K562 (cell line): ENCODE results near the gene FPGS. TPM values are rescaled to one million over a fixed set of nuclear protein-coding genes. Genes with fewer than 3 reads are reported as not detected.

Source experiments
- CGGBP1 ChIP-seq: fragments of 250-450 bp; sonication (Bioruptor Pico); IDR thresholded peaks from 2 replicates; pipeline ENCODE4 v1.9.0; 2021; ENCODE audit warnings: mild to moderate bottlenecking
- E2F3 ChIP-seq: fragments of 250-450 bp; sonication (Bioruptor Pico); IDR thresholded peaks from 2 replicates; pipeline ENCODE4 v1.4.0; 2020; ENCODE audit warnings: mild to moderate bottlenecking
- ERF ChIP-seq: fragments of 450-650 bp; formaldehyde crosslinking; IDR thresholded peaks from 2 replicates; pipeline ENCODE4 v1.4.0; 2020; ENCODE audit warnings: mild to moderate bottlenecking, mixed read lengths
- ETV1 ChIP-seq: fragments of 450-650 bp; conservative IDR thresholded peaks from 2 replicates; pipeline ENCODE4 v1.6.1; 2016; ENCODE audit warnings: missing genetic modification characterization, control low read depth, low read depth, missing compliant biosample characterization
- KLF6 ChIP-seq: fragments of 250-450 bp; sonication (Bioruptor Pico); IDR thresholded peaks from 2 replicates; pipeline ENCODE4 v1.4.0; 2020; ENCODE audit warnings: mild to moderate bottlenecking, moderate library complexity, borderline replicate concordance
- NFIX ChIP-seq: fragments of 250-450 bp; sonication (Bioruptor Pico); IDR thresholded peaks from 2 replicates; pipeline ENCODE4 v1.4.0; 2020; ENCODE audit warnings: low read depth, mild to moderate bottlenecking, moderate library complexity
- RREB1 ChIP-seq: fragments of 250-450 bp; sonication (Bioruptor Pico); IDR thresholded peaks from 2 replicates; pipeline ENCODE4 v1.4.0; 2020
- TRIM25 ChIP-seq: fragments of 450-650 bp; IDR thresholded peaks from 2 replicates; pipeline ENCODE4 v1.7.0; 2016; ENCODE audit warnings: borderline replicate concordance
- ZNF280B ChIP-seq: fragments of 250-450 bp; sonication (Bioruptor Pico); IDR thresholded peaks from 2 replicates; pipeline ENCODE4 v1.5.1; 2021; ENCODE audit warnings: mild to moderate bottlenecking
- polyA plus RNA-seq, 8 experiments: library from polyadenylated mRNA; depleted of rRNA in 4 of 8; stranded (reverse) in 5 of 8; unstranded in 3 of 8; fragments of >200 nt; fragmentation: Nextera tagmentation in 2 of 8; fragmentation: Illumina TruSeq in 1 of 8; extraction: Ambion mirVana in 2 of 8; extraction: Trizol in 1 of 8; gene quantifications; 2 replicates each; pipeline versions ENCODE4 v1.2.1 to v1.2.3, GENCODE V29; 2011 to 2014; ENCODE audit warnings: inconsistent platforms in 1 of 8, missing spikeins in 1 of 8
- total RNA-seq, 7 experiments: library from RNA; depleted of rRNA in 6 of 7; stranded (reverse); fragments of >200 nt in 6 of 7; fragmentation: Illumina TruSeq in 2 of 7; extraction: Trizol in 2 of 7; gene quantifications; 2 replicates each; pipeline versions ENCODE4 v1.2.1 to v1.2.3, GENCODE V29; 2011 to 2021; ENCODE audit warnings: low replicate concordance in 1 of 7

FPGS gene
- total and polyA plus RNA-seq, 9 of the 15 experiments (the other 6 are each of a cell fraction or from before 2014, with no cell fraction given): 0.84 to 86.4 (median 59.2) TPM

- TF ChIP-seq TRIM25: 0 out of 2 replicates have a peak, but pooled peaks have one; percentile 32
- TF ChIP-seq KLF6: peak; percentile 63; the same call in 1 of the 2 replicates
- TF ChIP-seq CGGBP1 (CRISPR knock-in tag): no peak
- TF ChIP-seq NFIX: no peak
- no peak for TF ChIP-seq ERF (CRISPR knock-in tag)
- TF ChIP-seq E2F3 (CRISPR knock-in tag): no peak
- no peak; the same call in 1 of the 2 replicates for TF ChIP-seq RREB1 (CRISPR knock-in tag)
- TF ChIP-seq ZNF280B (CRISPR knock-in tag): no peak
- TF ChIP-seq ETV1 (tag): peak; percentile 87
These were observed 25.8 kb downstream of the FPGS start (continued) for GRCh38 chr9:127828262-127829031.
